HepG2 (cell line): ENCODE results near the gene TTBK1. TPM values are rescaled to one million over a fixed set of nuclear protein-coding genes. Genes with fewer than 3 reads are reported as not detected.

ENCODE experiments used
- FOXO1 ChIP-seq: sonication (generic); formaldehyde crosslinking; IDR thresholded peaks from 2 replicates; pipeline ENCODE4 v1.4.0; 2020; ENCODE audit warnings: missing genetic modification reagents
- HIVEP1 ChIP-seq: sonication (generic); formaldehyde crosslinking; IDR thresholded peaks from 2 replicates; pipeline ENCODE4 v1.4.0; 2020; ENCODE audit warnings: mild to moderate bottlenecking, missing genetic modification reagents
- MXI1 ChIP-seq: IDR thresholded peaks from 3 replicates; pipeline ENCODE4 v1.6.1; 2012; ENCODE audit warnings: low read depth, low read length, inconsistent platforms, borderline replicate concordance
- NONO ChIP-seq, 2 experiments: fragments of 450-650 bp in 1 of 2; sonication (generic) in 1 of 2; formaldehyde crosslinking in 1 of 2; IDR thresholded peaks in 1 of 2; conservative IDR thresholded peaks in 1 of 2; 2 replicates each; pipeline versions ENCODE4 v1.6.1 to v1.8.0; 2017 to 2022; ENCODE audit warnings: mild to moderate bottlenecking in 1 of 2, missing genetic modification reagents in 1 of 2, moderate library complexity in 1 of 2
- PCBP1 ChIP-seq: fragments of 200-400 bp; formaldehyde crosslinking; IDR thresholded peaks from 2 replicates; pipeline ENCODE4 v1.6.1; 2017; ENCODE audit warnings: mild to moderate bottlenecking, low read depth, low read length, borderline replicate concordance
- PHF5A ChIP-seq: IDR thresholded peaks from one replicate; pipeline ENCODE4 v1.6.1; 2018; ENCODE audit warnings: low read depth, missing genetic modification reagents; ENCODE audit not compliant: unreplicated experiment
- RXRA ChIP-seq: sonication (generic); formaldehyde crosslinking; IDR thresholded peaks from 2 replicates; pipeline ENCODE4 v1.5.1; 2020; ENCODE audit warnings: missing genetic modification reagents
- SRF ChIP-seq: IDR thresholded peaks from 2 replicates; pipeline ENCODE4 v1.6.1; 2011; ENCODE audit warnings: mild to moderate bottlenecking, low read depth, low read length, moderate library complexity
- SRY ChIP-seq: sonication (generic); formaldehyde crosslinking; IDR thresholded peaks from 2 replicates; pipeline ENCODE4 v1.8.0; 2022; ENCODE audit warnings: mild to moderate bottlenecking, missing genetic modification reagents
- TAF1 ChIP-seq: sonication (generic); formaldehyde crosslinking; IDR thresholded peaks from 2 replicates; pipeline ENCODE4 v1.4.0; 2020; ENCODE audit warnings: missing genetic modification reagents
- ZBTB7A ChIP-seq: sonication (generic); formaldehyde crosslinking; IDR thresholded peaks from 2 replicates; pipeline ENCODE4 v1.8.0; 2022; ENCODE audit warnings: mild to moderate bottlenecking, missing genetic modification reagents
- ZNF501 ChIP-seq: sonication (generic); formaldehyde crosslinking; IDR thresholded peaks from 2 replicates; pipeline ENCODE4 v1.5.1; 2020; ENCODE audit warnings: mild to moderate bottlenecking, moderate library complexity, missing genetic modification reagents
- ZNF556 ChIP-seq: sonication (generic); formaldehyde crosslinking; IDR thresholded peaks from 2 replicates; pipeline ENCODE4 v1.4.0; 2020; ENCODE audit warnings: mild to moderate bottlenecking, missing genetic modification reagents, borderline replicate concordance
- ZNF619 ChIP-seq: sonication (generic); formaldehyde crosslinking; IDR thresholded peaks from 2 replicates; pipeline ENCODE4 v1.4.0; 2020; ENCODE audit warnings: mild to moderate bottlenecking, missing genetic modification reagents
- ZNF781 ChIP-seq: sonication (generic); formaldehyde crosslinking; IDR thresholded peaks from 2 replicates; pipeline ENCODE4 v1.5.1; 2020; ENCODE audit warnings: borderline replicate concordance, mild to moderate bottlenecking, missing genetic modification reagents; ENCODE audit errors: not compliant biosample characterization
- ZSCAN25 ChIP-seq: sonication (generic); formaldehyde crosslinking; IDR thresholded peaks from 2 replicates; pipeline ENCODE4 v1.8.0; 2022; ENCODE audit warnings: mild to moderate bottlenecking, missing genetic modification reagents
- polyA plus RNA-seq, 8 experiments: library from polyadenylated mRNA; depleted of rRNA in 3 of 8; stranded (reverse) in 7 of 8; unstranded in 1 of 8; fragments of >200 nt; fragmentation: Illumina TruSeq in 4 of 8; extraction: Trizol in 4 of 8; gene quantifications; 2 replicates each; pipeline versions ENCODE4 v1.2.1 to v1.2.3, GENCODE V29; 2011 to 2016; ENCODE audit warnings: low read depth in 4 of 8, missing spikeins in 1 of 8, mixed read lengths in 1 of 8; ENCODE audit not compliant: insufficient read depth in 1 of 8
- total RNA-seq, 5 experiments: library from RNA; depleted of rRNA; stranded (reverse); fragments of >200 nt; fragmentation: Illumina TruSeq; extraction: Trizol; gene quantifications; 2 replicates each; pipeline ENCODE4 v1.2.3, GENCODE V29; 2016; ENCODE audit warnings: low read depth in 1 of 5
- TF ChIP-seq, protein P1 (sequence below): sonication (generic); formaldehyde crosslinking; IDR thresholded peaks from 2 replicates; pipeline ENCODE4 v1.5.1; 2020; ENCODE audit warnings: mild to moderate bottlenecking, moderate library complexity, missing genetic modification reagents
- TF ChIP-seq, protein P2 (sequence below): sonication (generic); formaldehyde crosslinking; IDR thresholded peaks from 2 replicates; pipeline ENCODE4 v1.4.0; 2020; ENCODE audit warnings: mild to moderate bottlenecking, missing genetic modification reagents
- TF ChIP-seq, protein P3 (sequence below): IDR thresholded peaks from 2 replicates; pipeline ENCODE4 v1.6.1; 2016; ENCODE audit warnings: low read depth, missing genetic modification reagents, missing compliant biosample characterization

TTBK1 gene
- total and polyA plus RNA-seq, 2 of the 13 experiments (the other 11 are each of a cell fraction or from before 2014, with no cell fraction given): 0.24 to 0.33 TPM

DNA sequence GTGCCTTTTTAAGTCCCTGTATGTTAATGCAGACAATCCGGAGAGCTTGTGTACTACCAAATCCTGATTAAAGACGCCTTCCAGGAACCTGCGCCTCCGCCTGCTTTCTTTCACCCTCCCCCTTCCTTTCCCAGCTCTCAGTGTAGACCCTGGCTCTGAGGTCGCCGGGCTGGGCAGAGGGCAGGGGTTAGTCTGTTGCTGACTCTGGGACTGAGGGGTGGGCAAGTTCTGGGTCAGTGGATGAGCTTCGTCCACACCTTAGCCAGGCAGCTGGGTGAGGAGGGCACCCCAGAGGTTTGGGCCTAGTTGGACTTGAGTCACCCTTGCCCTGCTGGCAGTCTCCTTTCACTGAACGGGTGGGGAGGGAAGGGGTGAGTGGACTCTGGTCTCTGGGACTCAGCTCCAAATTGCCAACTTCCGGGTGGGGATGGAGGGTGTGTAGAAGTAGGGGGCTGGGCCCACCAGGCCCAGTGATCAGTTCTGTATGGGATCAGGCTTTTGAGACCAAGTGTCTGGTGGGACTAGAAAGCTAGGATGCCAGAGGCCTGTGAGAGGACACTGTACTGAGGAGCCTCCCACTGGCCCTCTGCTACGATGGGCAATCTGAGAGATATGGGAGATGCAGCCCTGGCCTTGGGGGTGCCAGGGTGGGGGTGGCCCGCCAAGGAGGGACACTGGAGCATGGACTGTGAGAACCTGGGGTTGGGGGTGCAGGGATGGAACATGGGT, 33.5 kb downstream of the TTBK1 start (continued):
- TF ChIP-seq, protein P1, sequence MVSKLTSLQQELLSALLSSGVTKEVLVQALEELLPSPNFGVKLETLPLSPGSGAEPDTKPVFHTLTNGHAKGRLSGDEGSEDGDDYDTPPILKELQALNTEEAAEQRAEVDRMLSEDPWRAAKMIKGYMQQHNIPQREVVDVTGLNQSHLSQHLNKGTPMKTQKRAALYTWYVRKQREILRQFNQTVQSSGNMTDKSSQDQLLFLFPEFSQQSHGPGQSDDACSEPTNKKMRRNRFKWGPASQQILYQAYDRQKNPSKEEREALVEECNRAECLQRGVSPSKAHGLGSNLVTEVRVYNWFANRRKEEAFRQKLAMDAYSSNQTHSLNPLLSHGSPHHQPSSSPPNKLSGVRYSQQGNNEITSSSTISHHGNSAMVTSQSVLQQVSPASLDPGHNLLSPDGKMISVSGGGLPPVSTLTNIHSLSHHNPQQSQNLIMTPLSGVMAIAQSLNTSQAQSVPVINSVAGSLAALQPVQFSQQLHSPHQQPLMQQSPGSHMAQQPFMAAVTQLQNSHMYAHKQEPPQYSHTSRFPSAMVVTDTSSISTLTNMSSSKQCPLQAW (CRISPR knock-in tag): peak; percentile 78; the same call in 1 of the 2 replicates
- TF ChIP-seq ZNF781 (no peak), RXRA (CRISPR knock-in tag) (peak; percentile 78; the same call in 1 of the 2 replicates), ZBTB7A (CRISPR knock-in tag) (peak; percentile 79; the same call in 1 of the 2 replicates), NONO (IDR thresholded peaks at IDR 0.05) (no peak), NONO (CRISPR knock-in tag; conservative IDR thresholded peaks at IDR 0.05) (0 out of 2 replicates have a peak, but pooled peaks have one; percentile 30), PCBP1 (peak; percentile 62; the same call in 1 of the 2 replicates), FOXO1 (CRISPR knock-in tag) (peak; percentile 34; the same call in 1 of the 2 replicates), SRY (CRISPR knock-in tag) (peak; percentile 27), PHF5A (CRISPR knock-in tag) (peak; percentile 21), HIVEP1 (CRISPR knock-in tag) (peak; percentile 65), ZNF556 (CRISPR knock-in tag) (peak; percentile 35; the same call in 1 of the 2 replicates), ZNF619 (CRISPR knock-in tag) (peak; percentile 49; the same call in 1 of the 2 replicates), TAF1 (CRISPR knock-in tag) (peak; percentile 27; the same call in 1 of the 2 replicates), MXI1 (no peak), ZSCAN25 (peak; percentile 96), ZNF501 (CRISPR knock-in tag) (peak; percentile 61; the same call in 1 of the 2 replicates), SRF (0 out of 2 replicates have a peak, but pooled peaks have one; percentile 36)
- TF ChIP-seq, protein P2, sequence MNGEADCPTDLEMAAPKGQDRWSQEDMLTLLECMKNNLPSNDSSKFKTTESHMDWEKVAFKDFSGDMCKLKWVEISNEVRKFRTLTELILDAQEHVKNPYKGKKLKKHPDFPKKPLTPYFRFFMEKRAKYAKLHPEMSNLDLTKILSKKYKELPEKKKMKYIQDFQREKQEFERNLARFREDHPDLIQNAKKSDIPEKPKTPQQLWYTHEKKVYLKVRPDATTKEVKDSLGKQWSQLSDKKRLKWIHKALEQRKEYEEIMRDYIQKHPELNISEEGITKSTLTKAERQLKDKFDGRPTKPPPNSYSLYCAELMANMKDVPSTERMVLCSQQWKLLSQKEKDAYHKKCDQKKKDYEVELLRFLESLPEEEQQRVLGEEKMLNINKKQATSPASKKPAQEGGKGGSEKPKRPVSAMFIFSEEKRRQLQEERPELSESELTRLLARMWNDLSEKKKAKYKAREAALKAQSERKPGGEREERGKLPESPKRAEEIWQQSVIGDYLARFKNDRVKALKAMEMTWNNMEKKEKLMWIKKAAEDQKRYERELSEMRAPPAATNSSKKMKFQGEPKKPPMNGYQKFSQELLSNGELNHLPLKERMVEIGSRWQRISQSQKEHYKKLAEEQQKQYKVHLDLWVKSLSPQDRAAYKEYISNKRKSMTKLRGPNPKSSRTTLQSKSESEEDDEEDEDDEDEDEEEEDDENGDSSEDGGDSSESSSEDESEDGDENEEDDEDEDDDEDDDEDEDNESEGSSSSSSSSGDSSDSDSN (CRISPR knock-in tag): peak; percentile 45; the same call in 1 of the 2 replicates
- TF ChIP-seq, protein P3, sequence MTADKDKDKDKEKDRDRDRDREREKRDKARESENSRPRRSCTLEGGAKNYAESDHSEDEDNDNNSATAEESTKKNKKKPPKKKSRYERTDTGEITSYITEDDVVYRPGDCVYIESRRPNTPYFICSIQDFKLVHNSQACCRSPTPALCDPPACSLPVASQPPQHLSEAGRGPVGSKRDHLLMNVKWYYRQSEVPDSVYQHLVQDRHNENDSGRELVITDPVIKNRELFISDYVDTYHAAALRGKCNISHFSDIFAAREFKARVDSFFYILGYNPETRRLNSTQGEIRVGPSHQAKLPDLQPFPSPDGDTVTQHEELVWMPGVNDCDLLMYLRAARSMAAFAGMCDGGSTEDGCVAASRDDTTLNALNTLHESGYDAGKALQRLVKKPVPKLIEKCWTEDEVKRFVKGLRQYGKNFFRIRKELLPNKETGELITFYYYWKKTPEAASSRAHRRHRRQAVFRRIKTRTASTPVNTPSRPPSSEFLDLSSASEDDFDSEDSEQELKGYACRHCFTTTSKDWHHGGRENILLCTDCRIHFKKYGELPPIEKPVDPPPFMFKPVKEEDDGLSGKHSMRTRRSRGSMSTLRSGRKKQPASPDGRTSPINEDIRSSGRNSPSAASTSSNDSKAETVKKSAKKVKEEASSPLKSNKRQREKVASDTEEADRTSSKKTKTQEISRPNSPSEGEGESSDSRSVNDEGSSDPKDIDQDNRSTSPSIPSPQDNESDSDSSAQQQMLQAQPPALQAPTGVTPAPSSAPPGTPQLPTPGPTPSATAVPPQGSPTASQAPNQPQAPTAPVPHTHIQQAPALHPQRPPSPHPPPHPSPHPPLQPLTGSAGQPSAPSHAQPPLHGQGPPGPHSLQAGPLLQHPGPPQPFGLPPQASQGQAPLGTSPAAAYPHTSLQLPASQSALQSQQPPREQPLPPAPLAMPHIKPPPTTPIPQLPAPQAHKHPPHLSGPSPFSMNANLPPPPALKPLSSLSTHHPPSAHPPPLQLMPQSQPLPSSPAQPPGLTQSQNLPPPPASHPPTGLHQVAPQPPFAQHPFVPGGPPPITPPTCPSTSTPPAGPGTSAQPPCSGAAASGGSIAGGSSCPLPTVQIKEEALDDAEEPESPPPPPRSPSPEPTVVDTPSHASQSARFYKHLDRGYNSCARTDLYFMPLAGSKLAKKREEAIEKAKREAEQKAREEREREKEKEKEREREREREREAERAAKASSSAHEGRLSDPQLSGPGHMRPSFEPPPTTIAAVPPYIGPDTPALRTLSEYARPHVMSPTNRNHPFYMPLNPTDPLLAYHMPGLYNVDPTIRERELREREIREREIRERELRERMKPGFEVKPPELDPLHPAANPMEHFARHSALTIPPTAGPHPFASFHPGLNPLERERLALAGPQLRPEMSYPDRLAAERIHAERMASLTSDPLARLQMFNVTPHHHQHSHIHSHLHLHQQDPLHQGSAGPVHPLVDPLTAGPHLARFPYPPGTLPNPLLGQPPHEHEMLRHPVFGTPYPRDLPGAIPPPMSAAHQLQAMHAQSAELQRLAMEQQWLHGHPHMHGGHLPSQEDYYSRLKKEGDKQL (CRISPR knock-in tag): no peak
